ENCODE measurements around the gene ARL3.

GRCh38 chr10:102679596-102679995, 34.6 kb downstream of the ARL3 start:
- no peak for TF ChIP-seq CTCF (conservative IDR thresholded peaks at IDR 0.05 in 1 of 2, IDR thresholded peaks at IDR 0.05 in 1 of 2; ENCODE audit: extremely low read depth in 1 of 2, insufficient read depth in 1 of 2, low read depth in 1 of 2, low read length in 2 of 2)
- no peak for TF ChIP-seq EZH2 (IDR thresholded peaks at IDR 0.05; ENCODE audit: borderline replicate concordance, low read length)

Data from mammary epithelial cell (primary cell).